ENCODE data around the gene TIAM1.

DNA sequence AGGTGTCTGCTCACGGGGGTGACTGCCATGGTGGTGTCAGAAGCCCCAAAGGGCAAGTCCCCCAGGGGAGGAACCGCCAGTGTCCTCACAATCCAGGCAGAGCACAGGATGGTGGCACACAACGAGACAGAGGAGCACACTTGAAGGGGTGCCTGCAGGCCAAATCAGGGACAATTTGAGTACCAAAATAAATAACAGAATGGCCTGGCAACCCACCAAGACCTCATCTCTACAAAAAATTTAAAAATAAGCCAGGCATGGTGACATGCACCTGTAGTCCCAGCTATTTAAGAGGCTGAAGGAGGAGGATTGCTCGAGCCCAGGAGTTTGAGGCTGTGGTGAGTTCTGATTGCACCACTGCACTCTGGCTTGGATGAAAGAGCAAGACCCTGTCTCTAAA lies 38.2 kb downstream of the TIAM1 start:
- TF ChIP-seq, protein P1, sequence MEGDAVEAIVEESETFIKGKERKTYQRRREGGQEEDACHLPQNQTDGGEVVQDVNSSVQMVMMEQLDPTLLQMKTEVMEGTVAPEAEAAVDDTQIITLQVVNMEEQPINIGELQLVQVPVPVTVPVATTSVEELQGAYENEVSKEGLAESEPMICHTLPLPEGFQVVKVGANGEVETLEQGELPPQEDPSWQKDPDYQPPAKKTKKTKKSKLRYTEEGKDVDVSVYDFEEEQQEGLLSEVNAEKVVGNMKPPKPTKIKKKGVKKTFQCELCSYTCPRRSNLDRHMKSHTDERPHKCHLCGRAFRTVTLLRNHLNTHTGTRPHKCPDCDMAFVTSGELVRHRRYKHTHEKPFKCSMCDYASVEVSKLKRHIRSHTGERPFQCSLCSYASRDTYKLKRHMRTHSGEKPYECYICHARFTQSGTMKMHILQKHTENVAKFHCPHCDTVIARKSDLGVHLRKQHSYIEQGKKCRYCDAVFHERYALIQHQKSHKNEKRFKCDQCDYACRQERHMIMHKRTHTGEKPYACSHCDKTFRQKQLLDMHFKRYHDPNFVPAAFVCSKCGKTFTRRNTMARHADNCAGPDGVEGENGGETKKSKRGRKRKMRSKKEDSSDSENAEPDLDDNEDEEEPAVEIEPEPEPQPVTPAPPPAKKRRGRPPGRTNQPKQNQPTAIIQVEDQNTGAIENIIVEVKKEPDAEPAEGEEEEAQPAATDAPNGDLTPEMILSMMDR (IDR thresholded peaks at IDR 0.05): no peak
- TF ChIP-seq POLR2AphosphoS5 (IDR thresholded peaks at IDR 0.05) (no peak), POLR2A (IDR thresholded peaks at IDR 0.05; ENCODE audit: low read depth) (no peak)

All from esophagus muscularis mucosa (tissue), 3 donors.